ENCODE results near the gene RP2. TPM values are rescaled to one million over a fixed set of nuclear protein-coding genes. Genes with fewer than 3 reads are reported as not detected.

The RP2 gene
- total RNA-seq, 6 experiments from 2014 or later = 4.0 to 8.4 (median 6.4) TPM

GRCh38 chrX:46916273-46916672 is 79.4 kb downstream of the RP2 start:
- Histone ChIP-seq H3K27me3 (no peaks in the 10 kb centered on the region), H3K36me3 (no peaks in the 10 kb centered on the region), H3K9me3 (no peaks in the 10 kb centered on the region), H3K27ac (no peak overlapping the region), H3K4me3 (no peak overlapping the region), H3K4me1 (peaks cover 0 to 21% (median 2%) of the 10 kb centered on the region in 4 donors)
- 23% methylated on average over 2 of the region's 2 CpGs for WGBS (ENCODE audit: insufficient coverage, low coverage, low lambda C conversion rate, missing lambda C conversion rate)
- DNase-seq (no peak), ATAC-seq (no peak)
- intact Hi-C loops (cut with DNase I) = no loop called here
- TF ChIP-seq, protein P1, sequence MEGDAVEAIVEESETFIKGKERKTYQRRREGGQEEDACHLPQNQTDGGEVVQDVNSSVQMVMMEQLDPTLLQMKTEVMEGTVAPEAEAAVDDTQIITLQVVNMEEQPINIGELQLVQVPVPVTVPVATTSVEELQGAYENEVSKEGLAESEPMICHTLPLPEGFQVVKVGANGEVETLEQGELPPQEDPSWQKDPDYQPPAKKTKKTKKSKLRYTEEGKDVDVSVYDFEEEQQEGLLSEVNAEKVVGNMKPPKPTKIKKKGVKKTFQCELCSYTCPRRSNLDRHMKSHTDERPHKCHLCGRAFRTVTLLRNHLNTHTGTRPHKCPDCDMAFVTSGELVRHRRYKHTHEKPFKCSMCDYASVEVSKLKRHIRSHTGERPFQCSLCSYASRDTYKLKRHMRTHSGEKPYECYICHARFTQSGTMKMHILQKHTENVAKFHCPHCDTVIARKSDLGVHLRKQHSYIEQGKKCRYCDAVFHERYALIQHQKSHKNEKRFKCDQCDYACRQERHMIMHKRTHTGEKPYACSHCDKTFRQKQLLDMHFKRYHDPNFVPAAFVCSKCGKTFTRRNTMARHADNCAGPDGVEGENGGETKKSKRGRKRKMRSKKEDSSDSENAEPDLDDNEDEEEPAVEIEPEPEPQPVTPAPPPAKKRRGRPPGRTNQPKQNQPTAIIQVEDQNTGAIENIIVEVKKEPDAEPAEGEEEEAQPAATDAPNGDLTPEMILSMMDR (IDR thresholded peaks at IDR 0.05) = no peak
- no peak for TF ChIP-seq POLR2A (IDR thresholded peaks at IDR 0.05)

DNA sequence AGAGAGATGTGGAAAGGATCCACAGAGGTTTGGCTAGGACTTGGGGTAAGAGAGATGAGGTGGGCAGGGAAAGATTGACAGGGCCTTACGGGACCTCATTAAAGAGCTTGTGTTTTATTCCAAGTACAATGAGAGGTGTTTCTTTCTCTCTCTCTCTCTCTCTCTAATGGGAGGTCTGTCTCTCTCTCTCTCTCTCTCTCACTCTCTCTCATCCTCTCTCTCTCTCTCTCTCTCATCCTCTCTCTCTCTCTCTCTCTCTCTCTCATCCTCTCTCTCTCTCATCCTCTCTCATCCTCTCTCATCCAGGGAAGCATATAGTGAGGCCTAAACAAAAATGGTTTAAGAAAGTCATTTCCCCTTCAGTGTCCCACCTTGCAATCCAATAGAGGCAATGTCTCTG is 80.8 kb downstream of the RP2 start:
- WGBS (ENCODE audit: insufficient coverage, low coverage, low lambda C conversion rate, missing lambda C conversion rate) = no CpG with 5 or more reads among the region's 1 CpG
- Histone ChIP-seq H3K4me3 (no peak overlapping the region), H3K36me3 (no peaks in the 10 kb centered on the region), H3K4me1 (peaks cover 0 to 21% (median 2%) of the 10 kb centered on the region in 4 donors), H3K9me3 (no peaks in the 10 kb centered on the region), H3K27ac (peak overlapping the region in 1 of 3 donors; percentile 33), H3K27me3 (no peaks in the 10 kb centered on the region)
- intact Hi-C loops (cut with DNase I) = no loop called here
- no peak for ATAC-seq
- no peak for TF ChIP-seq POLR2A (IDR thresholded peaks at IDR 0.05)
- TF ChIP-seq, protein P1 (IDR thresholded peaks at IDR 0.05) = no peak
- no peak for DNase-seq

- intact Hi-C loops (cut with DNase I) = no loop called here
- TF ChIP-seq, protein P1 (IDR thresholded peaks at IDR 0.05) = no peak
- TF ChIP-seq POLR2A (IDR thresholded peaks at IDR 0.05) = no peak
Observed at GRCh38 chrX:46918434-46918833, 81.6 kb downstream of the RP2 start.

DNA sequence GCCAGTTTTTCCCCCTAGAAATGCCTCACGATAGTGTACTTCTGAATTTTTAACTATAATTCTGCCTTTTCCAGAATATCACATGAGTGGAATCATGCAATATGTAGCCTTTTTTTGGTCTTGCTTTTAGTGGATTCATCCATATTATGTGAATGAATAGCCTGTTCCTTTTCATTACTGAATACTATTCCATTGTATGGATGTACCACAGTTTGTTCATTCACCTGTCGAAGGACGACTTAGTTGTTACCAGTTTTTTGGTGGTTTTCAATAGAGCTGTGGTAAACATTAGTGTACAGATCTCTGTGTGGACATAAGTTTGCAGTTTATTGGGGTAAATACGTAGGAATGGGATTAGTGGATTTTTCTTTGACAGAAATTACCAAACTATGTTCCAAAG is 83.4 kb downstream of the RP2 start:
- WGBS (ENCODE audit: insufficient coverage, low coverage, low lambda C conversion rate, missing lambda C conversion rate) = 57% methylated on average over 4 of the region's 4 CpGs
- no peaks in the 10 kb centered on the region for H3K27me3 ChIP-seq
- TF ChIP-seq, protein P1 (IDR thresholded peaks at IDR 0.05) = no peak
- no peak for TF ChIP-seq POLR2A (IDR thresholded peaks at IDR 0.05)
- no peaks in the 10 kb centered on the region for H3K36me3 ChIP-seq
- intact Hi-C loops (cut with DNase I) = no loop called here
- H3K9me3 ChIP-seq = no peaks in the 10 kb centered on the region
- ATAC-seq = no peak
- no peak overlapping the region for H3K27ac ChIP-seq
- peaks cover 0 to 21% (median 2%) of the 10 kb centered on the region in 4 donors for H3K4me1 ChIP-seq
- DNase-seq = no peak
- no peak overlapping the region for H3K4me3 ChIP-seq

More at GRCh38 chrX:46918434-46918833, 81.6 kb downstream of the RP2 start:
- Histone ChIP-seq H3K4me1 (peaks cover 0 to 21% (median 2%) of the 10 kb centered on the region in 4 donors), H3K27me3 (no peaks in the 10 kb centered on the region), H3K4me3 (no peak overlapping the region), H3K9me3 (no peaks in the 10 kb centered on the region), H3K27ac (peak overlapping the region in 2 of 3 donors; percentile 18 to 33), H3K36me3 (no peaks in the 10 kb centered on the region)
- 86% methylated on average over 1 of the region's 1 CpG for WGBS (ENCODE audit: insufficient coverage, low coverage, low lambda C conversion rate, missing lambda C conversion rate)
- peak in 2 of 3 donors; percentile 23 to 45 for DNase-seq
- ATAC-seq = peak; percentile 79 to 86 (median 82)

DNA sequence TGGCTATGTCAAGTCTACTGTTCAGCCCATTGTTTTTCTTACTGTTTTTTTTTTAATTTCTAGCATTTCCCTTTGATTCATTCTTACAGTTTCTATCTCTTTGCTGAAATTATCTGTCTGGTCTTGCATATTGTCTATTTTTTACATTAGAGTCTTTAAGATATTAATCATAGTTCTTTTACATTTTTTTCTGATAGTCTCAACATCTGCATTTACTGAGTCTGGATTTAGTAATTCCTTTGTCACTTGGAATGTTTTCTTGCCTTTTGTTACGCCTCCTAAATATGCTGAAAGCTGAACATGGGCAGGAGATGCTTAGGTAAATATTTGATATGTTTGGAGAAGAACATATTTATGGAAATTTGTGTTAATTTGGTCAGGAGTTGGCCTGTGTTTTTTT is 85.8 kb downstream of the RP2 start:
- ATAC-seq (no peak), DNase-seq (no peak)
- H3K9me3 ChIP-seq = no peaks in the 10 kb centered on the region
- no peak overlapping the region for H3K4me3 ChIP-seq
- H3K36me3 ChIP-seq = no peaks in the 10 kb centered on the region
- TF ChIP-seq, protein P1 (IDR thresholded peaks at IDR 0.05) = no peak
- no peak for TF ChIP-seq POLR2A (IDR thresholded peaks at IDR 0.05)
- intact Hi-C loops (cut with DNase I) = no loop called here
- H3K4me1 ChIP-seq = peaks cover 0 to 15% (median 2%) of the 10 kb centered on the region in 4 donors
- no peaks in the 10 kb centered on the region for H3K27me3 ChIP-seq
- H3K27ac ChIP-seq = no peak overlapping the region
- WGBS (ENCODE audit: insufficient coverage, low coverage, low lambda C conversion rate, missing lambda C conversion rate) = 78% methylated on average over 1 of the region's 1 CpG

Measured in right lobe of liver (tissue), 6 donors.